Right atrium auricular region (tissue), 2 donors: ENCODE measurements around the gene CNNM1. TPM values are rescaled to one million over a fixed set of nuclear protein-coding genes. Genes with fewer than 3 reads are reported as not detected.

Experiments used
- DNase-seq: peaks from one replicate; pipeline ENCODE4 v3.0.0-alpha.2; 2019; ENCODE audit warnings: low spot score
- H3K27ac ChIP-seq, 2 donors: fragments of 200-600 bp; sonication (generic); 1 replicate in 1 of 2; 2 replicates in 1 of 2; pipeline ENCODE4 v1.5.1; 2016 to 2019
- H3K27me3 ChIP-seq, 2 donors: fragments of 200-600 bp; sonication (generic); one replicate each; pipeline versions ENCODE4 v1.5.1 to v1.6.0; 2017 to 2019
- H3K36me3 ChIP-seq: fragments of 200-600 bp; sonication (generic); one replicate; pipeline ENCODE4 v1.5.1; 2016
- H3K4me1 ChIP-seq, 2 donors: fragments of 200-600 bp; sonication (generic); one replicate each; pipeline versions ENCODE4 v1.5.1 to v1.6.0; 2017 to 2019
- H3K4me3 ChIP-seq, 2 donors: fragments of 200-600 bp; sonication (generic); 1 replicate in 1 of 2; 2 replicates in 1 of 2; pipeline ENCODE4 v1.5.1; 2017 to 2019; ENCODE audit warnings: mild to moderate bottlenecking in 1 of 2, moderate library complexity in 1 of 2
- H3K9me3 ChIP-seq, 2 donors: fragments of 200-600 bp; sonication (generic); one replicate each; pipeline ENCODE4 v1.5.1; 2019
- total RNA-seq, 2 donors: library from RNA; depleted of rRNA; stranded (reverse); fragments of >200 nt; gene quantifications; one replicate each; pipeline ENCODE4 v1.1.0, GENCODE V29; 2016
- TF ChIP-seq, protein P1 (sequence below), 2 donors: fragments of 200-600 bp; sonication (generic); IDR thresholded peaks; one replicate each; pipeline ENCODE4 v1.5.1; 2019; ENCODE audit warnings: antibody characterized with exemption in 2 of 2

CNNM1 gene
- total RNA-seq, 2 donors from 2014 or later, result 0.07 to 0.79 TPM

DNA sequence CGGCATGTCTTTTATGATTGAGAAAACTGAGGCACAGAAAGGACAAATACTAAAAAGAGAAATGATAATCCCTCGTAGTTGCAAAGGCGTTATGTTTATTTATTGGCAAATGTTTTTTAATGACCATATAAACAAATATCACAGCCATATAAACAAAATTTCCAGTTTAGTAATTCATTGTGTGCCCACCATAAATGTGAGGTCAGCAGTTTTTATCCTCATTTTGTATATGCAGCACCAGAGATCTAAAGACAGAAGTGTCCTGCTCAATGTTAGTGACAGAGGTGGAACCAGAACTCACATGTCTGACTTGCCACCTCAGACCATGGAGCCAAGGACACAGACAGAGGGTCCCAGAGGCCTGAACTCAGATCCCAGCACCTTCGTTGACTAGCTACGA, 14.1 kb downstream of the CNNM1 start:
- TF ChIP-seq, protein P1, sequence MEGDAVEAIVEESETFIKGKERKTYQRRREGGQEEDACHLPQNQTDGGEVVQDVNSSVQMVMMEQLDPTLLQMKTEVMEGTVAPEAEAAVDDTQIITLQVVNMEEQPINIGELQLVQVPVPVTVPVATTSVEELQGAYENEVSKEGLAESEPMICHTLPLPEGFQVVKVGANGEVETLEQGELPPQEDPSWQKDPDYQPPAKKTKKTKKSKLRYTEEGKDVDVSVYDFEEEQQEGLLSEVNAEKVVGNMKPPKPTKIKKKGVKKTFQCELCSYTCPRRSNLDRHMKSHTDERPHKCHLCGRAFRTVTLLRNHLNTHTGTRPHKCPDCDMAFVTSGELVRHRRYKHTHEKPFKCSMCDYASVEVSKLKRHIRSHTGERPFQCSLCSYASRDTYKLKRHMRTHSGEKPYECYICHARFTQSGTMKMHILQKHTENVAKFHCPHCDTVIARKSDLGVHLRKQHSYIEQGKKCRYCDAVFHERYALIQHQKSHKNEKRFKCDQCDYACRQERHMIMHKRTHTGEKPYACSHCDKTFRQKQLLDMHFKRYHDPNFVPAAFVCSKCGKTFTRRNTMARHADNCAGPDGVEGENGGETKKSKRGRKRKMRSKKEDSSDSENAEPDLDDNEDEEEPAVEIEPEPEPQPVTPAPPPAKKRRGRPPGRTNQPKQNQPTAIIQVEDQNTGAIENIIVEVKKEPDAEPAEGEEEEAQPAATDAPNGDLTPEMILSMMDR (IDR thresholded peaks at IDR 0.05), result no peak
- Histone ChIP-seq H3K27me3 (no peaks in the 10 kb centered on the region), H3K27ac (no peak overlapping the region), H3K4me3 (no peak overlapping the region), H3K9me3 (no peaks in the 10 kb centered on the region), H3K4me1 (no peaks in the 10 kb centered on the region), H3K36me3 (no peaks in the 10 kb centered on the region)
- no peak for DNase-seq

DNA sequence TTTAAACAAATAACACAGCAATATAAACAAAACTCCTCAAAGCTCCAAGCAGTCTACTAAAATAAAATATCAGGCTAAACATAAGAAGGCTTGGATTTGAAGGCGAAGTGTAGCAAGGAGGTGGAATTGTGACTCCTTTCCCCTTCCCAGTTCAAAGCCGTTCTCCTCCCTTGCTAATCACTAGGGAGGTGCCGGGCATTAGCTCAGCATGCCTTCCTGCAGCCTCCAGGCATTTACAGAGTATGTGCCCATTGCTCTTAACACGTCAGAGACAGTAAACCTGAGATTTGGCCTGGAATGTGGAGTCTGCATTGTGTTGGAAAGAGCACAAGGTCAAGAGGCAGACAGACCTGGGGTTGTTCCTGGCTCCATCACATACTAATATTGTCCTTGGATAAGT, 15.6 kb downstream of the CNNM1 start:
- Histone ChIP-seq H3K9me3 (no peaks in the 10 kb centered on the region), H3K27me3 (no peaks in the 10 kb centered on the region), H3K4me3 (no peak overlapping the region), H3K36me3 (no peaks in the 10 kb centered on the region), H3K27ac (no peak overlapping the region), H3K4me1 (no peaks in the 10 kb centered on the region)
- TF ChIP-seq, protein P1 (IDR thresholded peaks at IDR 0.05), result no peak
- no peak for DNase-seq

DNA sequence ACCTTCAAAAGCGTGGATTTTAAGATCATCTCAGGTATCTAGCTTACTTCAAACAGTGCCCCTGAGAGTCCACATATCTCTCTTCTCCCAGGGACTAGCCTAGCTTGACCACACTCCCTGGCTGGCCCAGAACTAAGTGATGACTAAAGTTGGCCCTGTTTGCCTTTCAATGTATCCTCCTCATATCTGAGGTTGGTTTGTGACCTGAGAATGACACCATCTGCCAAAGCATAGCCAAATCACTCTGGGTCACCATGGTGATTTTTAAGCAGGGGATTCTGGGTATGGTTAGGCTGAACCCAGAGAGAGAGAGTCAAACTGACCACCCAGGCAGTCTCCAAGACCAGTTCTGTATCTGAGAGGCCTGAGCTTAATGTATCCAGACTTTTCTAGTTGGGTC, 16.2 kb downstream of the CNNM1 start:
- H3K9me3 ChIP-seq, result no peaks in the 10 kb centered on the region
- H3K4me1 ChIP-seq, result no peaks in the 10 kb centered on the region
- no peak for DNase-seq
- TF ChIP-seq, protein P1 (IDR thresholded peaks at IDR 0.05), result no peak
- H3K27ac ChIP-seq, result no peak overlapping the region
- no peaks in the 10 kb centered on the region for H3K36me3 ChIP-seq
- H3K27me3 ChIP-seq, result no peaks in the 10 kb centered on the region
- no peak overlapping the region for H3K4me3 ChIP-seq

DNA sequence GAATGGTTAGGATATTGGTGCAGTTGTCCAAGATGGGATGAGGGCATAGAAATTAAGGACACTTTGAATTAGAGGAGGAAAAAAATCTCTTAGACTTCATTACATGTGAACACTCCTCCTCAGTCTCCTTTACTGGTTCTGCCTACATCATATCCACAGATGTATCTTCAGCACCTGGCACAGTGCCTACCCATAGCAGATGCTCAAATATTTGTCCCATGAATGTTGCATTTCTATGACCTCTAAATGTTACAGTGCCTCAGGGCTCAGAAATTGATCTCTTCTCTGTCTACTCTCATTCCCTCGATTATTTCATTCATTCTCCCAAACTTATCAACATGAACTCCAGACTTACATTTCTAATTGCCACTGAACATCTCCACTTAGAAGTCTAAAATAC, 17.1 kb downstream of the CNNM1 start:
- no peaks in the 10 kb centered on the region for H3K27me3 ChIP-seq
- TF ChIP-seq, protein P1 (IDR thresholded peaks at IDR 0.05), result no peak

DNA sequence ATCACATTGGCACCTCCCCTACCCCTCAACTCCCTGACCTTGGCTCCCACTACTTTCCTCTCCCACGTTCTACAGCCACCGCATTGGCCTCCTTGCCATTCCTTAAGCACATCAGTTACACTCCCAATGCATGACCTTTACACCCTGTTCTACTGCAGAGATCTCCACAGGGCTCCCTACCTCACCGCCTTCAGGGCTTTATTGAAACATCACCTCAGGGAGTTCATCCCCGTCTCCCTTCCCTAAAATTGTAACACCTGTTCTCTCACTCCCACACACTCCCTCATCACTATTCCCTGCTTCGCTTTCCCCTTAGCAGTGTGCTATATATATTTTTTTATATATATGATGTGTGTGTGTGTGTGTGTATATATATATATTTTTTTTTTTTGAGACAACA, 18.5 kb downstream of the CNNM1 start:
- TF ChIP-seq, protein P1 (IDR thresholded peaks at IDR 0.05), result no peak
- Histone ChIP-seq H3K4me1 (no peaks in the 10 kb centered on the region), H3K27me3 (no peaks in the 10 kb centered on the region), H3K9me3 (no peaks in the 10 kb centered on the region), H3K27ac (no peak overlapping the region), H3K4me3 (no peak overlapping the region), H3K36me3 (no peaks in the 10 kb centered on the region)
- no peak for DNase-seq

More for the DNA sequence above, 17.1 kb downstream of the CNNM1 start:
- no peak overlapping the region for H3K4me3 ChIP-seq
- H3K27ac ChIP-seq, result no peak overlapping the region
- H3K9me3 ChIP-seq, result no peaks in the 10 kb centered on the region
- H3K4me1 ChIP-seq, result no peaks in the 10 kb centered on the region
- no peaks in the 10 kb centered on the region for H3K36me3 ChIP-seq
- no peak for DNase-seq

DNA sequence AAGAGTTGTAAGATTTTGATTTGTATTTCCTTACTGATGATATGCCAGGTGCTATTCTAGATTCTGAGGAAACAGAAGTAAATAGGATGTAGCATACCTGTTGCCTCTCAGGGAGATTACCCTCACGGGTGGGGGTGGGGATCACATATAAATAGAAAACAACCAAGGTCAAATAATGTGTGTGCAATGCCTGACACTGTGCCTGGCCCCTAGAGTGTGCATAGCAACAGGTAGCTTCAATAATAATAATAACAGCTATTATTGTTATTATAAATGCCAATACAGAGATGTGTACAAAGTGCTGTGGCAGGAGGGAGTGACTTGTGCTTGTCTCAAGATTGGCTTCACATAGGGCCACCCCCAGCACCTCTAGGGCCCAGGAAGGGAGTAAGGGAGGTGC, 24.0 kb downstream of the CNNM1 start:
- H3K9me3 ChIP-seq, result no peaks in the 10 kb centered on the region
- H3K4me3 ChIP-seq, result no peak overlapping the region
- no peaks in the 10 kb centered on the region for H3K36me3 ChIP-seq
- H3K4me1 ChIP-seq, result no peaks in the 10 kb centered on the region
- TF ChIP-seq, protein P1 (IDR thresholded peaks at IDR 0.05), result no peak
- no peak overlapping the region for H3K27ac ChIP-seq
- no peak for DNase-seq
- H3K27me3 ChIP-seq, result no peaks in the 10 kb centered on the region
